Stimulated activated CD4-positive, alpha-beta T cell treated with anti-CD3 and anti-CD28 coated beads, Interleukin-1b, Interleukin-23, amount 100 ng/mL, for 48 hours (primary cell): Measurements from ENCODE around the gene GRIN2D.

Experiments
- DNase-seq: peaks from one replicate; pipeline ENCODE4 v3.0.0-alpha.2; 2020

Gene GRIN2D

GRCh38 chr19:48443256-48443655 lies 49.8 kb downstream of the GRIN2D start:
- no peak for DNase-seq
